ENCODE results near the gene AMDHD2. TPM values are rescaled to one million over a fixed set of nuclear protein-coding genes. Genes with fewer than 3 reads are reported as not detected.

Gene AMDHD2
- total and polyA plus RNA-seq, 2 of the 13 experiments (the other 11 are each of a cell fraction or from before 2014, with no cell fraction given): 33.5 to 39.1 TPM

DNA sequence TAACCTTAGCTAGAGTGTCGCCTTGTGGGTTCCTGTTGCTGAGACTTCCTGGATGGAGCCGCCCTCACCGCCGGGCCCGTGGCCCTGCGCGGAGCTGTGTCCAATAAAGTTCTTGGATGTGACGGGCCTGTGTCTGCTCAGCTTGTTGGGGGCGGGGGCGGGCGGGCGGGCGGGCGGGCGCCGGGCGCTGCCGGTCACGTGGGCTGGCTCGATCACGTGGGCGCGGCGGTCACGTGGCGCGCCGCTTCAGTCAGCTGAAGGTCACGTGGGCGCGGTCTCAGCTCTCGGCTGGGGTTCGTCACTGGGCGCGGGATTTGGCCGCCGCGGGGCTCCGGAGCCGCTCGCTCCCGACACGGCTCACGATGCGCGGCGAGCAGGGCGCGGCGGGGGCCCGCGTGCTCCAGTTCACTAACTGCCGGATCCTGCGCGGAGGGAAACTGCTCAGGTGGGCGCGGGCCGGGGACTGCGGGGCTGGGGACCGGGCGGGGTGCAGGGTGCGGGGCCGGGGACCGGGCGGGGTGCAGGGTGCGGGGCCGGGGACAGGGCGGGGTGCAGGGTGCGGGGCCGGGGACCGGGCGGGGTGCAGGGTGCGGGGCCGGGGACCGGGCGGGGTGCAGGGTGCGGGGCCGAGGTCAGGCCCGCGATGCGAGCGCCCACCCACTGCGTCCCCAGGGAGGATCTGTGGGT lies at the start of gene AMDHD2 (continued):
- TF ChIP-seq FIP1L1 (IDR thresholded peaks at IDR 0.05; ENCODE audit: borderline replicate concordance, insufficient read depth, low read depth, low read length) (no peak), SOX13 (IDR thresholded peaks at IDR 0.05) (no peak), SOX13 (CRISPR knock-in tag; conservative IDR thresholded peaks at IDR 0.05 in 1 of 2, IDR thresholded peaks at IDR 0.05 in 1 of 2) (no peak; a peak in 1 of 4 replicates), ZNF75D (CRISPR knock-in tag; IDR thresholded peaks at IDR 0.05; ENCODE audit: borderline replicate concordance) (no peak), ZNF619 (CRISPR knock-in tag; IDR thresholded peaks at IDR 0.05) (no peak), SNAI1 (CRISPR knock-in tag; IDR thresholded peaks at IDR 0.05; ENCODE audit: borderline replicate concordance) (no peak), IKZF1 (IDR thresholded peaks at IDR 0.05) (no peak), NCOA2 (CRISPR knock-in tag; IDR thresholded peaks at IDR 0.05) (no peak), ZNF781 (CRISPR knock-in tag; IDR thresholded peaks at IDR 0.05; ENCODE audit: borderline replicate concordance, not compliant biosample characterization) (no peak), HOMEZ (CRISPR knock-in tag; IDR thresholded peaks at IDR 0.05; ENCODE audit: low read depth) (no peak), NR2F2 (IDR thresholded peaks at IDR 0.05; ENCODE audit: borderline replicate concordance, low read depth) (no peak), PCBP2 (optimal IDR thresholded peaks at IDR 0.05; ENCODE audit: low read depth, low read length, poor library complexity, severe bottlenecking) (no peak), ZNF839 (CRISPR knock-in tag; IDR thresholded peaks at IDR 0.05; ENCODE audit: borderline replicate concordance) (no peak), GATA4 (IDR thresholded peaks at IDR 0.05; ENCODE audit: borderline replicate concordance, low read depth) (no peak), ZNF776 (CRISPR knock-in tag; IDR thresholded peaks at IDR 0.05) (no peak), ISX (CRISPR knock-in tag; conservative IDR thresholded peaks at IDR 0.05) (no peak), ZNF337 (CRISPR knock-in tag; IDR thresholded peaks at IDR 0.05; ENCODE audit: borderline replicate concordance, low read depth) (no peak), ZNF691 (CRISPR knock-in tag; IDR thresholded peaks at IDR 0.05; ENCODE audit: borderline replicate concordance, low read depth) (no peak), CCDC6 (CRISPR knock-in tag; IDR thresholded peaks at IDR 0.05) (peak; percentile 66; the same call in 1 of the 2 replicates), GATAD2A (CRISPR knock-in tag; IDR thresholded peaks at IDR 0.05) (no peak), EZH2 (conservative IDR thresholded peaks at IDR 0.05; ENCODE audit: low read depth, low read length) (no peak), SP4 (CRISPR knock-in tag; IDR thresholded peaks at IDR 0.05) (no peak), SKIL (CRISPR knock-in tag; IDR thresholded peaks at IDR 0.05; ENCODE audit: borderline replicate concordance) (no peak)
- TF ChIP-seq, protein P1, sequence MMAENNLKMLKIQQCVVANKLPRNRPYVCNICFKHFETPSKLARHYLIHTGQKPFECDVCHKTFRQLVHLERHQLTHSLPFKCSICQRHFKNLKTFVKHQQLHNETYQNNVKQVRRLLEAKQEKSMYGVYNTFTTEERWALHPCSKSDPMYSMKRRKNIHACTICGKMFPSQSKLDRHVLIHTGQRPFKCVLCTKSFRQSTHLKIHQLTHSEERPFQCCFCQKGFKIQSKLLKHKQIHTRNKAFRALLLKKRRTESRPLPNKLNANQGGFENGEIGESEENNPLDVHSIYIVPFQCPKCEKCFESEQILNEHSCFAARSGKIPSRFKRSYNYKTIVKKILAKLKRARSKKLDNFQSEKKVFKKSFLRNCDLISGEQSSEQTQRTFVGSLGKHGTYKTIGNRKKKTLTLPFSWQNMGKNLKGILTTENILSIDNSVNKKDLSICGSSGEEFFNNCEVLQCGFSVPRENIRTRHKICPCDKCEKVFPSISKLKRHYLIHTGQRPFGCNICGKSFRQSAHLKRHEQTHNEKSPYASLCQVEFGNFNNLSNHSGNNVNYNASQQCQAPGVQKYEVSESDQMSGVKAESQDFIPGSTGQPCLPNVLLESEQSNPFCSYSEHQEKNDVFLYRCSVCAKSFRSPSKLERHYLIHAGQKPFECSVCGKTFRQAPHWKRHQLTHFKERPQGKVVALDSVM (CRISPR knock-in tag; IDR thresholded peaks at IDR 0.05): no peak
